Smooth muscle cell (in vitro differentiated cells): ENCODE measurements around the gene UNC119. TPM values are rescaled to one million over a fixed set of nuclear protein-coding genes. Genes with fewer than 3 reads are reported as not detected.

Experiments
- DNase-seq: peaks from one replicate; lab custom pipeline; 2025; ENCODE audit not compliant: unreplicated experiment; lab: John Stamatoyannopoulos, UW
- H2AFZ ChIP-seq: fragments of 200-600 bp; sonication (generic); 2 replicates; pipeline ENCODE4 v1.6.0; 2016; ENCODE audit warnings: antibody characterized with exemption, low read depth, mild to moderate bottlenecking
- H3F3A ChIP-seq: fragments of 200-600 bp; sonication (generic); 2 replicates; pipeline ENCODE4 v1.6.0; 2017; ENCODE audit warnings: antibody characterized with exemption, low read depth
- H3K27ac ChIP-seq: fragments of 200-600 bp; sonication (generic); 2 replicates; pipeline ENCODE4 v1.5.1; 2016; ENCODE audit warnings: low read depth, mild to moderate bottlenecking
- H3K27me3 ChIP-seq: fragments of 200-600 bp; sonication (generic); 2 replicates; pipeline ENCODE4 v1.6.1; 2016; ENCODE audit warnings: low read depth, mild to moderate bottlenecking
- H3K36me3 ChIP-seq: fragments of 200-600 bp; sonication (generic); 2 replicates; pipeline ENCODE4 v1.5.1; 2016; ENCODE audit warnings: low read depth
- H3K4me1 ChIP-seq: fragments of 200-600 bp; sonication (generic); 2 replicates; pipeline ENCODE4 v1.5.1; 2016; ENCODE audit warnings: low read depth
- H3K4me2 ChIP-seq: fragments of 200-600 bp; sonication (generic); 2 replicates; pipeline ENCODE4 v1.6.0; 2016; ENCODE audit warnings: mild to moderate bottlenecking
- H3K4me3 ChIP-seq: fragments of 200-600 bp; sonication (generic); 2 replicates; pipeline ENCODE4 v1.5.1; 2016; ENCODE audit warnings: mild to moderate bottlenecking
- H3K79me2 ChIP-seq: fragments of 200-600 bp; sonication (generic); 2 replicates; pipeline ENCODE4 v1.6.0; 2016; ENCODE audit warnings: low read depth, mild to moderate bottlenecking
- H3K9ac ChIP-seq: fragments of 200-600 bp; sonication (generic); 2 replicates; pipeline ENCODE4 v1.6.0; 2016; ENCODE audit warnings: low read depth
- H3K9me3 ChIP-seq: fragments of 200-600 bp; sonication (generic); replicated peaks from 2 replicates; pipeline ENCODE4 v1.5.1; 2016; ENCODE audit warnings: low read depth
- H4K20me1 ChIP-seq: fragments of 200-600 bp; sonication (generic); 2 replicates; pipeline ENCODE4 v1.6.0; 2016; ENCODE audit warnings: low read depth
- WGBS: methylation state at CpG from one replicate; pipeline ENCODE4 v1.1.7; 2016; ENCODE audit warnings: low lambda C conversion rate; 5-methylcytosine and 5-hydroxymethylcytosine counted together
- polyA plus RNA-seq: library from polyadenylated mRNA; unstranded; fragments of >200 nt; fragmentation: Nextera tagmentation; extraction: Ambion mirVana; gene quantifications from 2 replicates; pipeline ENCODE4 v1.2.1, GENCODE V29; 2016
- total RNA-seq: library from RNA; depleted of rRNA; stranded (reverse); fragments of >200 nt; gene quantifications from 2 replicates; pipeline ENCODE4 v1.2.3, GENCODE V29; 2014
- TF ChIP-seq, protein P1 (sequence below): fragments of 200-600 bp; sonication (generic); IDR thresholded peaks from 2 replicates; pipeline ENCODE4 v1.5.1; 2017; ENCODE audit warnings: borderline replicate concordance, mild to moderate bottlenecking, antibody characterized with exemption; ENCODE audit not compliant: insufficient read depth, poor library complexity, severe bottlenecking

Gene UNC119
- total and polyA plus RNA-seq, 2 experiments from 2014 or later: 35.9 to 46.9 TPM

DNA sequence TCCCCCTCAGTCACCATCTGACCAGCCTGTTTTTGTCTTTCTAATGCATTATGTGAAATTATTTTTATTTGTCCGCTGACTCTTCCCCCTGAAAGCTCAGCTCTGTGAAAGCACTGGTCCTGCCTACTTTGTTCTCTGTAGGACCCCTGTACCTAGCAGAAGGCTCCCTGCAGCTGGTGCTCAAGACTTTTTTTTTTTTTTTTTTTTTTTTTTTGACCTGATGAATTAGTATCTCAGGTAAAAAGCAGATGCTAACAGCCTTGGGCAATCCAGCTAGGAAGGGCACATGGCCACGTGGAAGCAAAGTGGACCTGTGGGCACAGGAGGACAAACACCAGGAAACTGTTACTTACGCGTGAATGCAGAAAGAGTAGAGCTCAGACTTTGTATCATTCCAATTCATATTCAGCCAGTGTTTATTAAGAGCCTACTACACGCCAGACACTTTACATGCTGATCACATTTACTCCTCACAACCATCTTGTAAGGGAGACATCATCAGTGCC lies 629 bp upstream of the UNC119 start:
- DNase-seq: no peak
- no peaks in the 10 kb centered on the region for H3K9me3 ChIP-seq
- no peaks in the 10 kb centered on the region for H3K36me3 ChIP-seq
- H3K9ac ChIP-seq: no peak overlapping the region
- H4K20me1 ChIP-seq: peaks cover 38% of the 10 kb centered on the region
- WGBS: 85% methylated on average over 5 of the region's 5 CpGs
- peak overlapping the region; percentile 94 for H3K4me3 ChIP-seq
- H3K79me2 ChIP-seq: peaks cover 9% of the 10 kb centered on the region
- H3F3A ChIP-seq: no peaks in the 10 kb centered on the region
- TF ChIP-seq, protein P1, sequence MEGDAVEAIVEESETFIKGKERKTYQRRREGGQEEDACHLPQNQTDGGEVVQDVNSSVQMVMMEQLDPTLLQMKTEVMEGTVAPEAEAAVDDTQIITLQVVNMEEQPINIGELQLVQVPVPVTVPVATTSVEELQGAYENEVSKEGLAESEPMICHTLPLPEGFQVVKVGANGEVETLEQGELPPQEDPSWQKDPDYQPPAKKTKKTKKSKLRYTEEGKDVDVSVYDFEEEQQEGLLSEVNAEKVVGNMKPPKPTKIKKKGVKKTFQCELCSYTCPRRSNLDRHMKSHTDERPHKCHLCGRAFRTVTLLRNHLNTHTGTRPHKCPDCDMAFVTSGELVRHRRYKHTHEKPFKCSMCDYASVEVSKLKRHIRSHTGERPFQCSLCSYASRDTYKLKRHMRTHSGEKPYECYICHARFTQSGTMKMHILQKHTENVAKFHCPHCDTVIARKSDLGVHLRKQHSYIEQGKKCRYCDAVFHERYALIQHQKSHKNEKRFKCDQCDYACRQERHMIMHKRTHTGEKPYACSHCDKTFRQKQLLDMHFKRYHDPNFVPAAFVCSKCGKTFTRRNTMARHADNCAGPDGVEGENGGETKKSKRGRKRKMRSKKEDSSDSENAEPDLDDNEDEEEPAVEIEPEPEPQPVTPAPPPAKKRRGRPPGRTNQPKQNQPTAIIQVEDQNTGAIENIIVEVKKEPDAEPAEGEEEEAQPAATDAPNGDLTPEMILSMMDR: no peak
- H3K27ac ChIP-seq: no peak overlapping the region
- H3K4me1 ChIP-seq: peaks cover 18% of the 10 kb centered on the region
- H2AFZ ChIP-seq: peak overlapping the region; percentile 26
- no peaks in the 10 kb centered on the region for H3K27me3 ChIP-seq
- H3K4me2 ChIP-seq: peak overlapping the region; percentile 96

DNA sequence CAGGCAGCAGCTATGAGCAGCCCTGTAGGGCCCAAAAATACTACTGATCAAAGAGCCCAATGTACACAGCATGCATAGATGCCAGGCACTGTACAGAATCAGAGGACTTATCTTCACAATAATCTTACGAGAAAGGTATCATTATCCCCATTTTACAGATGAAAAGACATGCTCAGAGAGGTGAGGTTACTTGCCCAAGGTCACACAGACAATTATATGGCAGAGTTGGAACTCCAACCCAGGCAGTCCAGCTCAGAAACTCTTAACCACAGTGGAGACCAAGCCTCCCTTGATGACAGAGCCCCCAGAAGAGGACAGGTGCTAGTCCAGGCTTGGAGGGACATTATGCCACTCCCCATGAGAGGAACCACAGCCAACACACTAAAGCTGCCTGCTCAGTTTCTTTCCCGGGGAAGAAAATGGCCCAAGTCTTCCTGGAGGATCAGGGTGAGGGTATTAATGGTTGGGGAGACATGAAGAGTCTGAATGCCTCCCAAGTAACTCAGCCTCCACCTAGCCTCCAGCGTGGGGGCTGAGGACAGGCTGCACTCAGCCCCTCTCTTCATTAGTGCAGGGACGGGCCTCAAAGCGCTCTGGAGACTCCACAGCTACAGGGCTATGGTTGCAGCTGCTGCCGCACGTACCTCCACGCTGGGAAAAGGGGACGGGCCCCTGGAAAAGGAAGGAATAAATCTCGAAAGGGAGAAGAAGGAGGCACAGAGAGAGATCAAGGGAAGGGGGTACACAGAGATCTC lies 826 bp downstream of the UNC119 start:
- DNase-seq: no peak
- Histone ChIP-seq H3K27me3 (no peaks in the 10 kb centered on the region), H3F3A (no peaks in the 10 kb centered on the region), H3K9me3 (no peaks in the 10 kb centered on the region), H3K79me2 (peaks cover 9% of the 10 kb centered on the region), H3K9ac (no peak overlapping the region), H3K4me3 (peak overlapping the region; percentile 94), H3K4me2 (peak overlapping the region; percentile 96), H4K20me1 (peaks cover 41% of the 10 kb centered on the region), H3K27ac (no peak overlapping the region), H3K36me3 (no peaks in the 10 kb centered on the region), H2AFZ (peak overlapping the region; percentile 80), H3K4me1 (peaks cover 18% of the 10 kb centered on the region)
- WGBS: 14% methylated on average over 10 of the region's 10 CpGs
- TF ChIP-seq, protein P1: no peak

DNA sequence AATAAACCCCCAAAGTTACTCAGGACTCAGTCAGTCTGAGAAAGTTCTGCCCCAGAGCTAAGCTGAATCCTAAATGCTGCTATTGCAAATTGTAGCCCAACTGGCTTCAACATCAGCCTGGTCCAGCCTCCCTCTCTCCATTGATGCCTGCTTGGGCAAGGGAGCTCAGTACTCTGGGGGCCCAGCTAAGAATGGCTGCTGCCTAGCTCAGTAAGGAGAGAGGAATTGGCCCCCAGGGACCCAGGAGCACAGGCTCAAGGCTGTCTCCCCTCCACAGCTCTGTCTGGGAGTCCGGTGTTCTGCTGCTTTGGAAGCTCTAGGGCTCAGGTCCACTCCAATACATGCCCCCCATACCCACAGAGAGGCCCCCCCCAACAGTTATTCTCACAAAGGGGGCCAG lies 1.6 kb downstream of the UNC119 start:
- H3K4me1 ChIP-seq: peaks cover 18% of the 10 kb centered on the region
- no peak overlapping the region for H3K27ac ChIP-seq
- peaks cover 9% of the 10 kb centered on the region for H3K79me2 ChIP-seq
- H3K36me3 ChIP-seq: no peaks in the 10 kb centered on the region
- 88% methylated on average over 1 of the region's 1 CpG for WGBS
- TF ChIP-seq, protein P1: no peak
- H3K27me3 ChIP-seq: no peaks in the 10 kb centered on the region
- H4K20me1 ChIP-seq: peaks cover 41% of the 10 kb centered on the region
- DNase-seq: no peak
- peak overlapping the region; percentile 96 for H3K4me2 ChIP-seq
- no peaks in the 10 kb centered on the region for H3K9me3 ChIP-seq
- no peak overlapping the region for H3K4me3 ChIP-seq
- H3K9ac ChIP-seq: no peak overlapping the region
- H2AFZ ChIP-seq: no peak overlapping the region
- H3F3A ChIP-seq: no peaks in the 10 kb centered on the region
